Measurements from ENCODE around the gene AMBRA1. TPM values are rescaled to one million over a fixed set of nuclear protein-coding genes. Genes with fewer than 3 reads are reported as not detected.

The AMBRA1 gene
- total RNA-seq, 4 donors from 2014 or later: 36.0 to 59.2 (median 51.9) TPM

DNA sequence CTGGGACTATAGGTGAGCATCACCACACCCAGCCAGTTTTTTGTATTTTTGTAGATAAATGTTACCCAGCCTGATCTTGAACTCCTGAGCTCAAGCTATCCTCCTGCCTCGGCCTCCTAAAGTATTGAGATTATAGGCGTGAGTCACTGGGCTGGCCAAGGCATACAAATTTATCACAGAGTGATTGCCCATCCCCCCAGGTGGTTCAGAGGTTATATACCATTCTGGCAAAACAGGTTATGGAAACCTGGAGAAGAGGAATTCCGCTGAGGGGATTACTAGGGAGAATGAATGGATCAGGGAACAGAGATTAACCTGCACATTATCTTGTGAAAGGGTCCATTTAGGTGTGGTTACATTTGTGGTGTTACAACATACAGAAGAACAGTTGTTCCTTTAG, 31.6 kb upstream of the AMBRA1 start:
- Histone ChIP-seq H3K36me3 (peaks cover 4 to 20% of the 10 kb centered on the region in 2 donors), H3K27ac (no peak overlapping the region), H3K4me3 (replicated peaks in 1 of 3) (no peak overlapping the region), H3K9me3 (no peaks in the 10 kb centered on the region), H3K4me1 (no peaks in the 10 kb centered on the region), H3K27me3 (no peaks in the 10 kb centered on the region)
- WGBS, 2 donors: 96 to 98% methylated on average over 3 of the region's 3 CpGs
- intact Hi-C loops (cut with DNase I): no loop called here
- DNase-seq: no peak
- TF ChIP-seq, protein P1, sequence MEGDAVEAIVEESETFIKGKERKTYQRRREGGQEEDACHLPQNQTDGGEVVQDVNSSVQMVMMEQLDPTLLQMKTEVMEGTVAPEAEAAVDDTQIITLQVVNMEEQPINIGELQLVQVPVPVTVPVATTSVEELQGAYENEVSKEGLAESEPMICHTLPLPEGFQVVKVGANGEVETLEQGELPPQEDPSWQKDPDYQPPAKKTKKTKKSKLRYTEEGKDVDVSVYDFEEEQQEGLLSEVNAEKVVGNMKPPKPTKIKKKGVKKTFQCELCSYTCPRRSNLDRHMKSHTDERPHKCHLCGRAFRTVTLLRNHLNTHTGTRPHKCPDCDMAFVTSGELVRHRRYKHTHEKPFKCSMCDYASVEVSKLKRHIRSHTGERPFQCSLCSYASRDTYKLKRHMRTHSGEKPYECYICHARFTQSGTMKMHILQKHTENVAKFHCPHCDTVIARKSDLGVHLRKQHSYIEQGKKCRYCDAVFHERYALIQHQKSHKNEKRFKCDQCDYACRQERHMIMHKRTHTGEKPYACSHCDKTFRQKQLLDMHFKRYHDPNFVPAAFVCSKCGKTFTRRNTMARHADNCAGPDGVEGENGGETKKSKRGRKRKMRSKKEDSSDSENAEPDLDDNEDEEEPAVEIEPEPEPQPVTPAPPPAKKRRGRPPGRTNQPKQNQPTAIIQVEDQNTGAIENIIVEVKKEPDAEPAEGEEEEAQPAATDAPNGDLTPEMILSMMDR (IDR thresholded peaks at IDR 0.05): no peak
- TF ChIP-seq POLR2A (IDR thresholded peaks at IDR 0.05): no peak

DNA sequence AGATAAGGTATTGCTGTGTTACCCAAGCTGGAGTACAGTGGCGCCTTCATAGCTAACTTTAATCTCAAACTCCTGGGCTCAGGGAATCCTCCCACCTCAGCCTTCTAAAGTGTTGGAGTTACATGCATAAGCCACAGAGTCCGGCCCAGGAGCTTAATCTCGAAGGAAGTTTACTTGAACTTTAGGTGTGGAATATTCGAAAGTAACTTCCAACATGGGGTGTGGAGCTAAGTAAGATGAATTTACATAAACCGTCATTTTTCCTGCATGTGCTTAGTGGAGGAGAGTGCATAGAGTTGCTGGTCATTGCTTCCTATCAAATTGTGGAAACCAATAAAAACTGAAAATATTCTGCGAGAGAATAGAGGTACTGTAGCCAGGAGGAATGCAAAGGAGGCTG, 25.0 kb upstream of the AMBRA1 start:
- no peaks in the 10 kb centered on the region for H3K27me3 ChIP-seq
- H3K36me3 ChIP-seq: peaks cover 0 to 4% of the 10 kb centered on the region in 2 donors
- intact Hi-C loops (cut with DNase I): loop anchor here (10.0 kb wide), 2 partner anchors 74 to 224 kb away; partner anchors contain the start of gene CHRM4
- no peak overlapping the region for H3K27ac ChIP-seq
- WGBS, 2 donors: 70 to 80% methylated on average over 6 of the region's 6 CpGs
- no peaks in the 10 kb centered on the region for H3K9me3 ChIP-seq
- TF ChIP-seq, protein P1 (IDR thresholded peaks at IDR 0.05): no peak
- TF ChIP-seq POLR2A (IDR thresholded peaks at IDR 0.05): no peak
- peaks cover 11 to 26% of the 10 kb centered on the region in 2 donors for H3K4me1 ChIP-seq
- H3K4me3 ChIP-seq (replicated peaks in 1 of 3): peak overlapping the region in 1 of 3 donors; percentile 89
- DNase-seq: no peak

DNA sequence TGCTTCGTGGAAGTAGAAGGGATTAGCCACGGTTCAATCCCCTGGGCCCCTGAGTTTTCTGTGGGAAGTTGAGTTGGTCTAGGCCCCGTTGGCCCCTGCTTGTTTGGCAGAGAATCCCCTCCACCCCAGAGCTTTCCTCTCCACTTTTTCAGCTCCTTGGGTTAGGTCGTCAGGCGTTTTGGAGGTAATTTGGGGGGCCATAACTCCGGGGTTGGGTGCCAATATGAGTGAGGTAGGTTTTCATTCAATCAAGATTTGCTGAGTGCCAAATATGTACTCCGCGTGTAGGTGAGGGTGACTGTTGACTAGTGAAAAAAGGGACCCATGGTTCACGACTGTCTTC, 24.1 kb upstream of the AMBRA1 start:
- TF ChIP-seq, protein P1 (IDR thresholded peaks at IDR 0.05): no peak
- TF ChIP-seq POLR2A (IDR thresholded peaks at IDR 0.05): no peak
- H3K36me3 ChIP-seq: peaks cover 0 to 4% of the 10 kb centered on the region in 2 donors
- peak overlapping the region; percentile 81 to 94 (median 89) for H3K4me3 ChIP-seq (replicated peaks in 1 of 3)
- no peak for DNase-seq
- H3K9me3 ChIP-seq: no peaks in the 10 kb centered on the region
- WGBS, 2 donors: 1 to 5% methylated on average over 6 to 8 of the region's 9 CpGs
- no peaks in the 10 kb centered on the region for H3K27me3 ChIP-seq
- peaks cover 11 to 26% of the 10 kb centered on the region in 2 donors for H3K4me1 ChIP-seq
- intact Hi-C loops (cut with DNase I): loop anchor here (10.0 kb wide), 2 partner anchors 73 to 223 kb away; partner anchors contain the start of gene CHRM4
- peak overlapping the region; percentile 87 to 97 (median 97) for H3K27ac ChIP-seq

DNA sequence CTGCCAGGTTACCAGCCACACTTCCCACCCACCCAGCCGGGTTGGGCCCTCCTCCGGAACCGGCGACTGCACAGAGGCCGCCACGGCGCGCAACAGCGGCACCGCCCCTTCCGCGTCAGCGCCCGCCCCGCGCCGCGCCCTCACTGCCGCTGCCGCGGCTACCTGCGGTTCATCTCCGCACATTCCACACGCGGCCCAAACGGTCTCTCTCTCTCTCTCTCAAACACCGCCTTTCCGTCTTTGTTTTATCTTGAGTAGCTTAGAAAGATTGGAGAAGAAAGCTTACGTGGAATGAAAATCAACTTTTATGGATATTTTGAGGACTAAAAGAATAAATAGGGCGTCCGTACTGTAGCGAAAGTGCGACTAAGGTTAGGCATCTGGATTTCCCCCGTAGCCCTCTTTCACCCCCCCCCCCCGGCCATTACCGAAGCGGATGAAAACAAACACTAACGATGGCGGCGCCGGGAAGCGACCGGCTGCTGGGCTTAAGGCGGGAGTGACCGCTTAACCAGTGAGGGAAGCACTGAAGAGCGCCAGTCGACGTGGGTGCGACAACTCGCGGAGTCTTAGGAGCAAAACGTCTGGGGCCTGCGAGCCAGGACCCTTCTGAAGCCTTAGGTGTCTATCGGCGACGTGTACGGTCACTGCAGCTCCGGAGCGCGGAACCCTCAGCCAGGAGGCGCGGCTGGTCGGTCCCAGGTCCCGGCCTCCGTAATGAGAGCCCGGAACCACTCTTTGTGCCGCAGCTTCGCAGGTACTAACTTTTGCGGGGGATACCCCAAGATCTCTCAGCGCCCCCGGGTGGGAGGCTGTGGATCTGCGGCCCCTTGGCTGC, 23.5 kb upstream of the AMBRA1 start, which contains the start of the genes ATG13 and HARBI1:
ATG13 (plus strand) TSS at position 420 of the 838 bp plus-strand sequence. CDS start 26,739 bp downstream, outside the sequence.
HARBI1 (minus strand) TSS at position 94 of the 838 bp plus-strand sequence. CDS start 990 bp downstream, outside the sequence.
- H3K27me3 ChIP-seq: no peaks in the 10 kb centered on the region
- TF ChIP-seq, protein P1 (IDR thresholded peaks at IDR 0.05): peak; percentile 46 to 82 (median 66)
- peak in 1 of 2 donors; percentile 55 for TF ChIP-seq POLR2A (IDR thresholded peaks at IDR 0.05)
- intact Hi-C loops (cut with DNase I): loop anchor here (10.0 kb wide), 2 partner anchors 73 to 223 kb away; partner anchors contain the start of gene CHRM4
- no peaks in the 10 kb centered on the region for H3K9me3 ChIP-seq
- peaks cover 0 to 4% of the 10 kb centered on the region in 2 donors for H3K36me3 ChIP-seq
- peak; percentile 89 to 90 for DNase-seq
- peak within 1 kb of the TSS; percentile 81 to 94 (median 89) for H3K4me3 ChIP-seq (replicated peaks in 1 of 3)
- peak within 1 kb of the TSS; percentile 87 to 97 (median 97) for H3K27ac ChIP-seq
- peaks cover 11 to 26% of the 10 kb centered on the region in 2 donors for H3K4me1 ChIP-seq
- 0 to 1% methylated on average over 49 to 57 of the region's 72 CpGs for WGBS, 2 donors
